HG03064 (cell line): Measurements from ENCODE around the gene PLEKHB2.
"Not testable (repeated sequence)": the region's sequence is repeated elsewhere in the genome, so short reads cannot be mapped to it uniquely, and the experiment has no call there.

ENCODE experiments used
- ATAC-seq: cut with Tn5 transposase; IDR thresholded peaks from one replicate; pipeline ENCODE4 v1.9.1; 2021; ENCODE audit warnings: low read depth; ENCODE audit not compliant: unreplicated experiment

PLEKHB2 gene

DNA sequence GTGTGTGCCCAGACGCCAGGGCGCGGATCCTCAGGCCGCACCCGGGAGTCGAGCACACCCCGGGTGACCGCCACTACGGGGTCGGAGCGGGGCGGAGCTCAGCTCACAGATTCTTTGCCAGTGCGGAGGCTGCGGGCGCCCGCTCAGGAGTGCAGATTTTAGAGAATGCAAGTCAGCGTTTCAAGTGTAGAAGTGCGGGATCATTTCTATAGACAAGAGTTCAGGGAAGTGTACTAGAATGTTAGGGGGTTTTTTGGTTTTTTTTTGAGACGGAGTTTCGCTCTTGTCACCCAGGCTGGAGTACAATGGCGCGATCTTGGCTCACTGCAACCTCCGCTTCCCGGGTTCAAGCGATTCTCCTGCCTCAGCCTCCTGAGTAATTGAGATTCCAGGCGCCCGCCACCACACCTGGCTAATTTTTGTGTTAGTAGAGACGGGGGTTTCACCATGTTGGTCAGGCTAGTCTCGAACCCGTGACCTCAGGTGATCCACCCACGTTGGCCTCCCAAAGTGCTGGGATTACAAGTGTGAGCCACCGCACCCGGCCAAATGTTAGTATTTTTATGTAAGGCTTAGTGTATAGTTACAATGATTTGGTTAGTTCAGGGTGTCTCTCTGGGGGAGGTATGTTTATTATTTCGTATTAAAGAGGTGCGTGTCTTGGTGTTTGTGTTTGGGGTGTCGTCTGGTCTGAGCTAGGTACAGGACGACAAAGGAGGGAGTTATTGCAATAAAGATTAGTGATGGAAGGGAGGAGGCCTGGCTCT, 11.3 kb upstream of the PLEKHB2 start:
- ATAC-seq: peak; percentile 73

DNA sequence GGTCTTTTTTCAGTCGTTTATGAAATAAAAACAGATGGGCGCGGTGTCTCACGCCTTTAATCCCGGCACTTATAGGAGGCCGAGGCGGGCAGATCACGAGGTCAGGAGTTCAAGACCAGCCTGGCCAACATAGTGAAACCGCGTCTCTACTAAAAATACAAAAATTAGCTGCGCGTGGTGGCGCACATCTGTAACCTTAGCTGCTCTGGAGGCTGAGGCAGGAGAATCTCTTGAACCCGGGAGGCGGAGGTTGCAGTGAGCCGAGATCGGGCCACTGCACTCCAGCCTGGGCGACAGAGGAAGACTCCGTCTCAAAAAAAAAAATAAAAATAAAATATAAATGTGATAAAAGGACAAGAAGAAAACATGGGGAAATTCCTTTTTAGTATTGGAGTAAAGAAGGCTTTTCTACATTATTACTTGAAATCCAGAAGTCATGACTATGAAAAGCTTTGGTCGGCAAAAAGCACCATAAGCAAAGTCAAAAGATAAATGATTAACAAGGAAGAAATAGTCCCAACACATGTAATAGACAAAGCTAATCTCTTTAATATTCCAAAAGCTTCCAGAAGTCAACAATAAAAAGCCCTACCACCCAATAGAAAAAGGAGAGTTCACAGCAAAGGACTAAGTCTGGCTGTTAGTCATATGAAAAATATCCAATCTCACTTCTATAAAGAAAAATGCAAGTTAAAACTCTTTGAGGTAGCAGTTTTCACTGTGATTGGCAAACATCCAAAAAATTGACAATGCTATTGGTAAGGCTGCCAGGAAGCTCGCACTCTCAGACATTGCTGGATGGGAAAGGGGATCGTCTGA, 10.5 kb upstream of the PLEKHB2 start:
- ATAC-seq: no peak

DNA sequence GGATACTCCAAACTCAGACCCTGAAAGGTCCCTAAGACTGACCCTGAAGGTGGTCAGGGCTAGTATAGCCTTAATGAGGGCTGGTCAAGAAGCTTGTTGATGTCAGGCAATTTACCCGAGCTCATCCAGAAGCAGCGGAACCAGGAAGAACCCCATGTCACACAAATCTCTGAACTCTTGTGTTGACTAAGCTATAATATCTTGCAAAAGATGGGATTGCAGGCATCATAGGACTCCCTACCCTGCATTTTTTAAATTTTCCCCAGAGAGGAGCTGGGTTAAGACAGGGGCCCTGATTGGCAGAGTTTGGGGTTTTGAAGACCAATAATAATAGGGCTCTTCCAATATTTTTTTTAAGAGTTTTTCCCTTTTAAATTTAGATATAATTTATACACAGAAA, 2.0 kb upstream of the PLEKHB2 start:
- ATAC-seq: no peak

DNA sequence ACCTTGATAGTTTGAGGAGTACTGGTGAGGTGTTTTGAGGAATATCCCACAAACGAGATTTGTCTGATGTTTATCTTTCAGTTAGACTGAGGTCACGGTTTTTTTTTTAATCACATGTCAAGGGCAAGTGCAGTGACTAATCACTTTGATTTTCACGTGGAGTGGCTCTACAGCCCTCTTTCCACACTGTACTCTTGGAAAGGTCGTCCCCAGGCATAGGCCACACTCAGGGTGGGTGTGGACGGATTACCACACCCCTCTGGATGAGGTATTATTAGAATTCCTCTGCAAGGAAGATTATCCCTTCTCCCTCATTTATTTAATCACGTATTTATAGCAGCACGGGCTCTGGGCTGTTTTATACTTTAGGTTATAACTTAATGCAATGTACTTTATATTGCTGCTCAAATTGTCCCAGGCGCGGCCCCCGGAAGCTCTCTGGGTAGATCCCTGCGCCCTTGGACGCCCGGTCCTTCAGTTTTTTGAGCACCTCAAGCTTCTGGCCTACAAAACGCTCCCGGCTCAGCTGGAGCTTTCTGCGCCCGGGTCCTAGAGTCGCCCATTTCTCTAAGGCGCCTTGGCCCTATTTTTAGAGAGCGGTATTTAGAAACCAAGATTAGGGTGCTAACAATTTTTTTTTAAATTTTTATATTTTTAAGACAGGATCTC, 515 bp upstream of the PLEKHB2 start:
- peak; percentile 76 for ATAC-seq

DNA sequence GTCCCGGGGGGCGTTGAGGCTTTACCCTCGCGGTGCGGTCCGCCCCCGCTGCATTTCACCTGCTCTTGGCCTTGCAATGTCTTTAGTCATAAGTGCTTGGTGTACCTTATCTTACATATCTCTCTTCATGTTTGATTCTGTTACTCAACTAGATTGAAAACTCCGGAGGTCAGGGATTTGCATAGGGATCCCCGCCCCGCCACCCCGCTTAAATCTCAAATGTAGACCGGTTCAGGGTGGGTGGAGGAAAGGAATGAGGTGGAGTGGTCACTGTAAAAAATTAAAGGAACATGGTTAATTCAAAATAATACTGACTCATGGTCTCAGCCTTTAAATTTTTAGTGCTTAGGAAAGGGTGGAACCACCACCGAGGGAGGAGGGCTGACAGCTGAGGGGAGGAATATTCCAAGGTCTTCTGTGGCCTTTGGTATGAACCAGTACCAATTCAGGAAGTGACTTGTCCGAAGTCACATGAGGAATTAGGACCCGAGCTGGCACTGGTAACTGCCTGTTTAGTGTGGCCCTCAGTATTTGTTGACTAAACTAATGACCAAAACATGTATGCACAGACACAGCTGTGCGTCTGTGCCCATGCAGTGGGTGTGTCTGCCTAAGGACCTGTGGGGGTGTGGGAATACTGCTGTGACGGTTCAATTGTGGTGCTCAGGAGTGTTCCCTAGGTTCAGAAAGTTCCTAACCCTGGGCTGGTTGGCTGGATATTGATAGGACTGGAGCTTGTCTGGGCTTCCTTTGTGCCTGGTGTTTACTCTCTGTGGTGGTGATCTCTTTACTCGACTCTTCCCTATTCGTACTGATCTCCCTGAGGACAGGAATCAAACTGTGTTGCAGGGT, 1.0 kb downstream of the PLEKHB2 start:
- ATAC-seq: peak; percentile 32

DNA sequence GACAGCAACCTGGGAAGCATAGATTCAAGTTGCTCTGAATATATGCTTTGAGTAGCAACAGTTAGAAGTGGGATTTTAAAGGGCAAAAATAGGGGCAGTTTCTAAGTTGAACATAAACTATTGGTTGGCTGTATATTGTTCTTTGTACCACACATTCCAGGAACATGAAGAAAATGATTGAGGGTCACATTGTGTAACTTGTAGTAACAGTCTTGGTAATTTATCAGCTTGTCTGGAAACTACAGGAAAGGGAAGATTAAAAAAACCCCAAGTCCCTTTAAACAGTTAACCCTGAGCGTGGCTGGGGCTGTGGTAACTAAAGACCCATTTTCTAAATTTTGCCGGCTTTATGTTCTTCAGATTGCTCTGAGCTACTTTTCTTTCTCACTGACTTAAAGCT, 7.4 kb downstream of the PLEKHB2 start:
- ATAC-seq: no peak

DNA sequence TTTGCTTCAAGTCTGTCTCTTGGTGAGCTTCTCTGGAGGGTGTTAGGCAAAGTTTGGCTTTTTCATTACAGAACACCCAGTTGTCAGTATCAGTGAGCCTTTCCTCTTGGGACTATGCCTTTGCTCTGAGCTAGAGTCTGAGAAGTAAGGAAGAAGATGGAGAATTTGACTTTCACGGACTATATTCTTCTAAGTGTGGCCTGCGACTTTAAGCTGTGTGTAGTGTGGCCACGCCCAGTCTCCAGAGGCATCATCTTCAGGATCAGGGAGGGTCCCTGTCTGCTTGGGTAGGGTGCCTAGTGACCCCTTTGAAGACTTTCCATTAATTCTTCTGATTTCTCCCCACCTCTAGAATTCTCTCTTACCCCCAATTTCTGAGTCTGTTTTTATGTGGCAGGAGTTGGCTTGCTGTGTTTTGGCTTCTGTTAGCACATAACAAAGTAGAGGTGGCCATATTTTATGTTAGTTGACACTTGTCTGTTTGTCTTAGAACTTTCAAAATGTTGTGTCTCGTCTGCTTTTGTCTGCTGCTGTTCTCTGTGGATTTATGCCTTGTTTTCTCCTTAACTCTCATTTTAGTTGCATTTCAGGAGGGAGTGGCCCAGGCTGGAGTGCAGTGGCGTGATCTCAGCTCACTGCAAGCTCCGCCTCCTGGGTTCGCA, 8.6 kb downstream of the PLEKHB2 start:
- ATAC-seq: no peak

DNA sequence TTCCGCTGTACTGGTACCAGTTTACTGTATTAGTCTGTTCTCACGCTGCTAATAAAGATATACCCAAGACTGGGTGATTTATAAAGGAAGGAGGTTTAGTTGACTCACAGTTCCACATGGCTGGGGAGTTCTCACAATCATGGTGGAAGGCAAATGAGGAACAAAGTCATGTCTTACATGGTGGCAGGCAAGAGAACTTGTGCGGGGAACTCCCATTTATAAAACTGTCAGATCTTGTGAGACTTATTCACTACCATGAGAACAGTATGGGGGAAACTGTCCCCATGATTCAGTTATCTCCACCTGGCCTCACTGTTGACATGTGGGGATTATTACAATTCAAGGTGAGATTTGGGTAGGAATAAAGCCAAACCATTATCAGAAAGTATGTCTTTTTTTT, 9.8 kb downstream of the PLEKHB2 start:
- ATAC-seq: not testable (repeated sequence)

DNA sequence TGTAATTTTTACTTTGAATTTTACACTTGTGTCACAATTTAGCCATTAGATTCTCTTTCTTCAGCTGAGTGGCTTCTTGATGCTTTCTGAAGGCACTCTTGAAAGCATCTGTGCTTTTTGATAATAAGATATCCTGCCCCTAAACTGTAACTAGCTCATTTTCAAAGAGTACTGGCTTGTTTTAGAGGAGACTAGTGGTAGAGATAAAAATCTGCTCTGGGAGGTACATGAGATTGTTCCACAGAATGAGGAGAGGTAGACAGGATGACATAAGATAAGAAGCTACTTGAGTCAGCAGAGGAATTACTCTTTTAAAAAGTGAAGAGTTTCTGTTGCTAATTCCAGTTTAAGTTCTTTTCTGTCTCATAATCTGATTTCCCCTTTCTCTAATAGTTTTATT, 10.6 kb downstream of the PLEKHB2 start:
- ATAC-seq: no peak

DNA sequence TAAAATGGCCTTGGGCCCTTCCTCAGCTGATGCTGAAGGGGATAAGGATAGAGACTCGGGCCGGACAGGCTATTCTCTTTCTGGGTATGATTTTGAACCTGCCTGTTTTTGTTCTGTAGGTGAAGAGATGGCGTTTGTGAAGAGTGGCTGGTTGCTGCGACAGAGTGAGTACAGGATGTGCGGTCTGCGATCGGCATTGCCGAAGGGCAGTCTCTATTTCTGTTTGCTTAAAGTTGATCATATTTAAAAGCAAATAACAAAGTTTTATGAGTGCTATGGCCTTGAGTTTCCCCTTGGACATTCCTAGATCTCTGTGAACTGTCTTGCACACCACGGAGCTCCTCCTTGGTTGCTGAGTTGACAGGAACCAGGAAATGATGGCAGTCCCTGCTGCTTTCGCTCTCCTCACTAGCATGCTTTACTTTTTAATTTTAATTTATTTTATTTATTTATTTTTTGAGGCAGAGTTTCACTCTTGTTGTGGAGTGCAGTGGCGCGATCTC, 15.7 kb downstream of the PLEKHB2 start:
- no peak for ATAC-seq

DNA sequence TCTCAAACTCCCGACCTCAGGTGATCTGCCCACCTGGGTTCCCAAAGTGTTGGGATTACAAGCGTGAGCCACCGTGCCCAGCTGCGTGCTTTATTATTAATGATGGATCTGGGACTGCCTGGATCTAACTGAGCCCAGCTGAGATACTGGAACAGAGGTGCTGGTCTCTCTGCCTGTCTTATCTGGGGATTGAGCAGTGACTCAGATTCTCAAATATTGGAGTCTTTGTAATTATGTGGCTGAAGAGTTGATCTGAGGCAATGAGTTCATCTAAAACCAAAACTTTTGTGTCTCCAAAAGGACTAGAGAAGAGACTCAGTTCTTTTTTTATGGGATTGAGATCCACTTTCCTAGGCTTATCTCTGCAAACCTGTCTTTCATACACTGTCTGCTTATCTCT, 16.3 kb downstream of the PLEKHB2 start:
- no peak for ATAC-seq

DNA sequence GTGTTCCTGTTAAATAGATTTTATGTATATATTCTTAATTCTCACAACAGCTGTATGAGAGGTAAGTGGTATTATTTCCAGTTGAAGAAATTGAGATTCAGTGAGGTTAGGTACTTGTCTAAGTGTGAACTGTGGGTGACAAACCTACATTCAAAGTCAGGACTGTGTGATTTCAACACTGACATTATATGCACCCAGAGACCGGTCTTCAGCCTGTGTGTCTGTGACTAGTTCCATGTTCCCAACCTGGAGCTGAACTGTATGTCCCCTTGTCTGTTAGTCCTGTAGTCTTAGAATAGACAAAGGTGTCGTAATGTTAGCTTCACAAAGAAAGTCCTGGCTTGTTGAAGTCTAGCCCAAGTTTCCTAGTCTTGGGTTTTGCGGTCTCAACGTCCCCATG, 17.4 kb downstream of the PLEKHB2 start:
- no peak for ATAC-seq

DNA sequence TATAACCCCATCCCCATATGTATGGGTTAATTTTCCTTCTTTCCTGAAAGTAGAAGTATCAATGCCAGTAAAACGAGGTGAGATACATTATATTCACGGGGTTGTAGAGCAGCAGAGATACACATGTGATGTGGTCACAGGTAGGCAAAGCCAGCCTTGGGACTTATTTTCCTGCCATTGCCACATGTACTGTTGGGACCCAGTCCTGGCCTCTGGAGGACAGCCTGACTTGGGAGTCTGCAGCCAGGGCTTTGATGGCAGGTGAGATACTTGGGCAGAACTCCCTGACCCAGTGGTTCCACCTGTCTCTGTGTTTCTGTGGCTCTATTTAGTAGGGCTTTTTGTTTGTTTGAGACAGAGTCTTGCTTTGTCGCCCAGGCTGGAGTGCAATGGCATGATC, 18.1 kb downstream of the PLEKHB2 start:
- no peak for ATAC-seq

DNA sequence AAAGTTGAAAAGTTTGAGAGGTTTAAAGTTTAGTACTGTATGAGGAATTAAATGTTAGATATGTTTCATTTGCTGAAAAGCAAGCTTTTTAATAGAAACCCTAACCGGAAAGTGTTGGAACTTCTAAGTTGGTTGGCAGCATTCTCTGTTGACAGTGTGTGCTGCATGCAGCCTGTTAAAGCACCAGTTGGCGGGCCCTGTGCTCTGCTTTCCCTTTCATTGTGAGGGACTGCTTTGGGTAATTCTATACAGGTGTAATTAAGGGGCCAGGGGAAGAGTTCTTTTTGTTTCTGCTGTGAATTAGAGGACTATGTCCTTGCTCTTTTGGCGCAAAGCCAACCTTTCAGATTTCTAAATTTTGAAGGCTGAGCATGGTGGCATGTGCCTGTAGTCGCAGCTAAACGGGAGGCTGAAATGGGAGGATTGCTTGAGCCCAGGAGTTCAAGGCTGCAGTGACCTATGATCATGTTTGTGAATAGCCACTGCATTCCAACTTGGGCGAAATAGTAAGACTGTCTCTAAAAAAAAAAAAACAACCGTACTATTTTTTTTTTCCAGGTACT, 20.1 kb downstream of the PLEKHB2 start:
- no peak for ATAC-seq

DNA sequence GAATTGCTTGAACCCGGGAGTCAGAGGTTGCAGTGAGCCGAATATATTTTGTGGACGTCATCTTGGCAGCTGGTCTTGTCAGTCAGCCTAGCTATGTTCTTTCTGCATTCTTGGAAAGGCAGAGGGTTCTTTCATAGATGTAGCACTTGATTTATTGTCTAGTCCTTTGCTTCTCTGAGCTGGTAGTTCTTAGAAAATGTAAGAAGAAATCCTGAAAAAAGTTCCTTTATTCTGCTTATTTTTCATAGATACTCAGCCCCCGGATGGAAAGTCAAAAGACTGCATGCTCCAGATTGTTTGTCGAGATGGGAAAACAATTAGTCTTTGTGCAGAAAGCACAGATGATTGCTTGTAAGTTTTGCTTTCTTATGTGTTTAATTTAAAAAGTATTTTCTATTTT, 21.3 kb downstream of the PLEKHB2 start:
- ATAC-seq: no peak

DNA sequence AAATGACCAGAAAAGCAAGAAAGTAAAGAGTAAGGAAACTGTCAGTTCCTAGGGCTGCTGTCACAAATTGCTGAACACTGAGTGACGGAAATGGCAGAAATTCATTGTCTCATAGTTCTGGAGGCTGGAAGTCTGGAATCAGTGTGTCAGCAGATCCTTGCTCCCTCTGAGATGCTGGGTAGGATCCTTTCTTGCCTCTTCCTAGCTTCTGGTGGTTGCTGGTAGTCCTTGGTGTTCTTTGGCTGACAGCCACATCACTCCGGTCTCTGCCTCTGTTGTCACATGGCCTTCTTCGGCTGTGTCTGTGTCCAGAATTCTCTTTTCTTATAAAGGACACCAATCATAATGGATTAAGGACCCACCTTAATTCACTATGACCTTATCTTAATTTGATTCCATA, 21.9 kb downstream of the PLEKHB2 start:
- ATAC-seq: no peak

DNA sequence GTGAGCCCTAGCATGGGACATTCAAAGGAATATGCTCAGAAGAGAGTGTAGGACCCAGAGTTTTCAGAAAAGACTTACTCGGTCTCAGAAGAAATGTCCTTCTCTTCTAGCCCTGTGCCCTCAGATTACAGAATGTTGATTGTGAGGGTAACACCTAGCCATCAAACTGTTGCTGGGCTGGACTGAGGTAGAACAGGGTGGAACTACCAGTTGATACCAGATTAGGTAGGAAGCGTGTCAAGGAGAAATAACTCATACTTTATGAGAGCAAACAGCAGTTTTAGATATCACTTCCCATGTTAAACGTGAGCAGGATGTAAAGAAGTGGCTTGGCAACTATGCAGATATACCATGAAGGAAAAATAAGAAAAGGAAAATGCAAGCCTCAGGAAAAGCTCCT, 22.8 kb downstream of the PLEKHB2 start:
- no peak for ATAC-seq

DNA sequence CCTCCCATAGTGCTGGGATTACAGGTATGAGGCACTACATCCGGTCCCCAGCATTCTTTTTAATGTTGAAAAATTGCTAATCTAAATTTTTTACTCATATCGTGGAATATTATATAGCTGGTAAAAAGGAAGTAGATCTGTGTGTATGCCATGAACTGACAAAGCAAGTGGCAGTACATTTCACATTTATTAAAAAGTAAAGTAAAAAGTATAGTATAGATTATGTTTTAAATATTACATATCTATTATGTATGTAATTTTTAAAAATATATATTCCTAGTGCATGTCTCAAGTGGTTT, 25.1 kb downstream of the PLEKHB2 start:
- ATAC-seq: no peak

DNA sequence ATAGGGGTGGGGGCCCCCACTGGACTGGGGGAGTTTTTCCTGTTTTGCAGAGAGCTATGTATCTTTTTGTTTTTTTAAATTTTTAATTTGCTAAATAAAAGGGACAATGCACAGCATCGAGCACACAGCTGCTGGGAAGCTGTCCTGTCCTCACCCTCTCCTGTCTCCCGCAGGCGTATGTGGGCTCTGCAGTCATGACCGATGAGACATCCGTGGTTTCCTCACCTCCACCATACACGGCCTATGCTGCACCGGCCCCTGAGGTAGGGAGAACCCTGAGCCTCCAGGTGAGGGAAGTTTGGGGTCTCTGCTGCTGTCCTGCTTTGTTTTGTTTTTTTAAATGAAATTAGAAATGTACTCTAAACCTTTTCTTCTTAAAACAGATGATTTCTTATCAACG, 27.6 kb downstream of the PLEKHB2 start:
- no peak for ATAC-seq

DNA sequence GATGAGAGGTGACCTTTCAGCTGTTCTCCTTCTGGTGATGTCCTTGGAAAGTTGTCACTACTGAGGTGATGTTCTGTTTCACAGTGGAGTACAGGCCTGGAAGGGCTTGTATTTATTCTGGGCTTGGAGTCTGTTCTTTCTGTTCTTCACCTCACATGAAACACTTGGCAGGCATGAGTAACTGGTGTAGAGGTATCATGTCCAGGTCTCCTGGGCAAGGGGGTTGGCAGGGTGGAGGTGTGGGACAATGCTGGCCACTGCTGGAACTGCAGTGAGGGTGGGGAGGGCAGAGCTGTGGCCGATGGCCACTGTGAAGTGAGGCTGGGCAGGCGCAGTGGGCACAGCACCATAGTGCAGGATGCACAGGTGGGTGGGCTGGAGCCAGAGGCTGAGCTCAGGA, 35.4 kb downstream of the PLEKHB2 start:
- ATAC-seq: no peak
